ENCODE results near the gene TP73.
"Not testable (repeated sequence)": the region's sequence is repeated elsewhere in the genome, so short reads cannot be mapped to it uniquely, and the experiment has no call there.

TP73 gene

DNA sequence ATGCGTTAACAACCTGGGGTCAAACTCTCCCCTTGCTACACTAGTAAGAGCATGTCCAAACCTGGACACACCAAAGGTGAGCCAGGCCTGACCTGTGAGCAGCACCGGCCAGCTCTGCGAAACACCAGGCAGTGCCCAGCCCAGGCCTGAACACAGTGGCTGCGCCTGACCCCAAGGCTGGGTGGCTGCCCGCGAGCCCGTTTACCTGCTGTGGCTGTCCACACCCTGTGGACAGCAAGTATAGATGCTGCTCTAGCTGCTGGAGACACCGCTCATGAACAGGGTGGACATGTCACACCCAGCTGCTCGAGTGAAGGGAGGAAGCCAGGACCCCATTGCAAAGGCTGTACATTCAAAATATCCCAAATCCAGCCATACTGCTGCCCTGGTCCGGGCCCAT, 92.3 kb downstream of the TP73 start:
- no peak for DNase-seq (ENCODE audit: low spot score)

GRCh38 chr1:3745071-3745470, 92.8 kb downstream of the TP73 start:
- no peak for DNase-seq (ENCODE audit: low spot score)

GRCh38 chr1:3745590-3746381, 93.5 kb downstream of the TP73 start:
- no peak for DNase-seq (ENCODE audit: low spot score)

DNA sequence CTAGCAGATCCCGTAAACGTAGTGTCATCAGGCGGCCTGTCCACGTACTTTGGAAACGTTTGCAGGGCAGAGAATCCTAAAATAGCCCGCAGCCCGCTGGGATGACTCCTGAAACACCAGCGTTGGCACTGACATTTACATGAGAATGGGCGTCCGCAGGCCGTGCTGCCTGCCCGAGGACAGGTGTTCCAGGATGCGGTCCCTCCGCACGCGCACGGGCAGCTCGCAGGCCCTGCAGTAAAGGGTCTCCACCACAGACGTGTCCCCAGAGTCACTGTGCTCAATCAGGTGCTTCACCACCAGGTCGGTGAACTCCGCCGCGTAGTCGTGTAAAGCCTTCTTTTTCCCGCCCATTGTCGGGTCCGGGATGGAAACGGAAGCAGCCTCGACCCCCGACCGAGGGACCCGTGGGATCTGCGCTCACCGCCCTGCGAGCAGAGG, 94.1 kb downstream of the TP73 start:
- no peak for DNase-seq (ENCODE audit: low spot score)

DNA sequence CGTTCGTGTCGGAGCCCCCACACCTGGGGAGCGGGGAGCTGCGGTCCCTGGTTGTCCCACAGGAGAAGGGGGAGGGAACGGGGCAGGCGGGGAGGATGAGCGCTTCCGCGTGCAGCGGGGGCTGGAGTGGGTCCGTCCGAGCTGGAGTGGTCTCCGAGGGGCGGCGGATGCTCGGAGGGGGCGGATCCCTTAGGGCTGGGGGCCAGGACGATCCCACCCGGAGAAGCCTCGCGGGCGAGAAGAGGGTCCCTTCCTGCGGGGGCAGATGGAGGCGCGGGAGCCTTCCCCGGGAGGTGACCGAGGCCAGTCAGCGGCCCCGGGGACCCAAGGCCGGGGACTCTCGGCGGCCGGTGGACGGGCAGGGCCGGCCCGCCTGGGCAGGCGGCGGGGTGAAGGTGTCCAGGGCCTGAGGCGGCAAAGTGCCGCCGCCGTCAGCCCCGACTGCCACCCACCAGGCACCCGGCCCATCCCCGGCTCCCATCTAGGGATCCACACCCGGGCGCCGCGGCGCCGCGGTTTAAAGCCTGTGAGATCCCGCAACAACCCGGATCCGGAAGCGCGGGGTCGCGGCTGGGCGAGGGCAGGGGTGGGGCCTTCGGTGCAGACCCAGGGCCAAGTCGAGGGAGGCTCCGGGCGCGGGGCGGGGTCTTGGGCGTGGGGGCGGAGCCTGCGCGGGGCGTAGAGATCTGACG, 94.7 kb downstream of the TP73 start:
- DNase-seq (ENCODE audit: low spot score): peak; percentile 93

DNA sequence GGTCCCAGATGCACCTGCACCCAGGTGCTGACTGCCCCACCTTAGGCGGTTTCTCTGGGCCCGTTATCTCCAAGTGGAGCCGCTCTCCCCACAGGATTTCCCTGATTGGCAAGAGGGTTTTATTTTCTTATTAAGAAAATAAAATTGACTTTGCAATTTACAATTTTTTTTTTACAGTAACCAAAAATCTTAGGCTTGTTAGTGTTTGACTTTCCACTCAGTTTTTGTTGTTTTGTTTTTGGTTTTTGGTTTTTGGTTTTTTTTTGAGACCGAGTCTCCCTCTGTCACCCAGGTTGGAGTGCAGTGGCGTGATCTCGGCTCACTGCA, 95.2 kb downstream of the TP73 start:
- no peak for DNase-seq (ENCODE audit: low spot score)

GRCh38 chr1:3747903-3748302, 95.6 kb downstream of the TP73 start:
- no peak for DNase-seq (ENCODE audit: low spot score)

- DNase-seq (ENCODE audit: low spot score): not testable (repeated sequence)
Measured at GRCh38 chr1:3748316-3748900, 96.1 kb downstream of the TP73 start.

GRCh38 chr1:3749512-3749911, 97.2 kb downstream of the TP73 start:
- no peak for DNase-seq (ENCODE audit: low spot score)

DNA sequence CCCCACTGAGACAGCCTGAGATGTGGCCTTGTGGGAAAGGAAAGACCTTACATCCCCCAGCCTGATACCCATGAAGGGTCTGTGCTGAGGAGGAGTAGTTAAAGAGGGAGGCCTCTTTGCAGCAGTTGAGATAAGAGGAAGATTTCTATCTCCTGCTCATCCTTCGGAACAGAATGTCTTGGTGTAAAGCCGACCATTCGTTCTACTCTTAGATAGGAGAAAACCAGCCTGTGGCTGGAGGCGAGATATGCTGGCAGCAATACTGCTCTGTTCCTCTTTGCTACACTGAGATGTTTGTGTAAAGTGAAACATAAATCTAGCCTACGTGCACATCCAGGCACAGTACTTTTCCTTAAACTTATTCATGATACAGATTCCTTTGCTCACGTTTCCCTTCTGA, 98.4 kb downstream of the TP73 start:
- DNase-seq (ENCODE audit: low spot score): no peak

- DNase-seq (ENCODE audit: low spot score): no peak
Measured at GRCh38 chr1:3752400-3752945, 100.2 kb downstream of the TP73 start, which contains the start of gene CCDC27. Gene CCDC27 (plus strand): TSS chr1:3752450. CDS start chr1:3752482, 32 bp downstream.

GRCh38 chr1:3753656-3754454, 101.5 kb downstream of the TP73 start:
- no peak for DNase-seq (ENCODE audit: low spot score)

- no peak for DNase-seq (ENCODE audit: low spot score)
Measured at GRCh38 chr1:3756394-3756793, 104.1 kb downstream of the TP73 start.

DNA sequence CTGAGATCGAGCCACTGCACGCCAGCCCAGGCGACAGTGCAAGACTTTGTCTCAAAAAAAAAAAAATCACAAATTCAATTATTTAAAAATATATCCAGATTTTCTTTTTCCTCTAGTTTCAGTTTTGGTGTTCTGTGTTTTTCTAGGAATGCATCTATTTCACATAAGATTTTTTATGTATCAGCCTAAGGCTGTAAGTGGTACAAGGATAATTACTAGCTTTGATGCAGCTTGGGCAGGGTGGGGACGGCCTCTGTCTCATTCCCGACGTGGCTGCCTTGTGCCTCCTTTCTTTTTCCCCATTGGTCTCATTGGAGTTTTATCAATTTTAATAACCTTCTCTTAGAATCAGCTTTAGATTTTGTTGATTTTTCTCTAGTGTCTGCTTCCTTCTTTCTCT, 106.8 kb downstream of the TP73 start:
- DNase-seq (ENCODE audit: low spot score): no peak

DNA sequence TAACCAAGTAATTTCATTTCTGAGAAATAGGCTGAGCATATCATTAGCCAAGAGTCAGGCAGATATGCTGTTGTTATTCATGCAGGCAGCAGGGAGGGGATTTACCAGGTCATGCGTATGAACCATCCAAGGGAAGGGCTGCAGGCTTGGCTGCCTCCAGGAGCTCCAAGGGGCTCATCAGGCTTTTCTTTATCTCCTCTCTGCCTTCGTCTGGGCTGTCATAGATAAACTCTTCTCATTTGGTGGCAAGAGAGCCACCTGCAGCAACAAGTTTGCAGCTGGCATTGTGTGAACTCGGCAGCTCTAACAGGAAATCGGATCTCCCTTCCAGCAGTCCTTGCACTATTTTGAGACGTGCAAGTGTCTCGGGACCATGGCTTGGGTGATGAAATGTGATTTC, 107.5 kb downstream of the TP73 start:
- DNase-seq (ENCODE audit: low spot score): no peak

DNA sequence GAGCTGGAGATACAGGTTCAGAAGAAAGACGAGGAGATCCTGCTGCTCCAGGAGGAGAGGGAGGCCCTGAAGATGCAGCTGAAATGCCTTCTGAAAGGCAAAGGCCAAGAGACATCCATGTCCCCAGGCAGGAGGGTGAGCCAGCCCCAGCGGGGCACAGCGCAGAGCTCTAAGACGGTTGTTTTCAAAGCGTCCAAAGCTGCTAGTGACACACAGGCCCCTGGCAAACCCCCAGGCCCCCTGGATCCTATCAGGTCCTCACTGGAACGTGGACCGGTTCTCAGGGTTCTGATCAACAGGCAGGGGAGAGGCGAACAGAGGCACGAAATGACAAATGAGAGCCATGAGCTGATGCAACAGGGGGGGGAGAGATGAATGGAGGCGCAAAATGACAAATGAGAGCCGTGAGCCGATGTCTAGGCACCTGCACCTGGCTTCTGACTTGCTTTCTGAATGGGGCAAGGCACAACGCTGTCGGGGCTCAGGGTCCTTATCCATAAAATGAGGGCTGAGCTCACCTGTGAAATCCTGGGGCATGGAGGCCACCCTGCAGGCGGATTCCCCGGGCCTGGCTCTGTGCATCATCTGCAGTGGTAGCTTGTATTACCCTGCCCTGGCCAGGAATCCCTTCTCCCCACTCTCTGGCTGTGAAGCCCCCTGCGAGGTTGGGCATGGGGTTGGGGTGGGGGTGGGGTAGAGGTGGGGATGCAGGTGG, 109.1 kb downstream of the TP73 start:
- DNase-seq (ENCODE audit: low spot score): no peak

GRCh38 chr1:3762151-3762872, 110.0 kb downstream of the TP73 start:
- no peak for DNase-seq (ENCODE audit: low spot score)

- DNase-seq (ENCODE audit: low spot score): no peak
Measured at GRCh38 chr1:3762873-3763228, 110.5 kb downstream of the TP73 start.

DNA sequence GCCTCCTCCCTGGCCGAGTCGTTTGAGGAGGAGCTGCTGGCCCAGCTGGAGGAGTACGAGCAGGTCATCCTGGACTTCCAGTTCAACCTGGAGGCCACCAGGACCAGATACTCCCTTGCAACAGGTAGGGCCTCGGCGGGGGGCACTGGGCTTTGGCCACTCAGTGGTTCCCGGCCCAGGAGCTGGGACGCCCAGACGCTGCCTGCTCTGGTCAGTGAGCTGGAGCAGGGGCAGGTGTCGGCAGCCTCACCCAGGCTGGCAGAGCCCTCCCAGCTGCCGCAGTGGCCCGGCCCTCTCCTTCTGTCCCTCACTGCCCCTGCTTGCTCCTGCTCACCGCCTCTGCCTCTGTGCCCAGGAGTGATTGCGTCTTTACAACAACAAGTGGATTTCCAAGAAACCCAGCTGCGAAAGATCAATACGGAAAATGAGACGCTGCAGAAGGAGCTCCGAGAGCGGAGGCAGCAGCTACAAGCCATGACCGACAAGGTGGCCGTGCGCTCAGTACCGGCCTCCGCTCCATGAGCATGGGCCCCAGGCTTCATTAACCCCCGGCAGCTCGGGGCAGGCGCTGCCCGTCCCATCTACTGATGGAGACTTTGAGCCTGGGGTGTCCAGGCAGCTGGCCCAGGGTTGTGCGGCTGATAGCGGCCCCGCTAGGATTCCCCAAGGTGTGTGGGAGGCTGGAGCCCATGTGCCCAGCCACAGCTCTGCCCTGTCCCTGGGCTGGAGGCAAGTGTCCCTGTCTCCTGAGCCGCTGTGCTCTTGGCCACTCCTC, 111.2 kb downstream of the TP73 start:
- DNase-seq (ENCODE audit: low spot score): no peak

DNA sequence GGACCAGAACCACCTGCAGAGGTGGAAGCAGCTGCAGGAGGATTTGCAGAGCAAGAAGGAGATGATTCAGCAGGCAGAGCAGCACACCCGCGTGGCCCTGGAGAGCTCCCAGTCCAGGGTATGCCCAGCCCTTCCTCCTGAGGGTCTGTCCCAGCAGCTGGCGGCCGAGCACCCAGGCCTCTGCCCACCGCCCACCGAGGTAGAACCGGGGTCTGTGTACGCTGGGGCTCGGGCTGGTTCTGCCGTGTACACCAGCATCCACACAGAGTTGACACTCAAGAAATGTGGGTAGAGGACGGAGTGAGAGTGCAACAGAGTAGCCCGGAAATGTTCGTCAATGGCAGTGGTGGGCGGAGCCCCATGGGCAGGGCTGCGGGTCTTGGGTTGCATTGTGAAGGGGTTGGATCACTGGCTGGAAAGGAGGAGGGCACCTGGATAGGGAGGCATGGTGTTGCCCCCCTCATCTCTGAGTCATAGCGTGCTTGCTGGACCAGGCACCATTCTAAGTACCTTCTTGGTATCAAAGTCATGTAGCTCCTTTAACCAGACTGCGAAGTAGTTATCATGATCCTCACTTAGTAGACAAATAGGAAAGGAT, 115.1 kb downstream of the TP73 start:
- no peak for DNase-seq (ENCODE audit: low spot score)
